ENCODE data around the gene CHI3L2. TPM values are rescaled to one million over a fixed set of nuclear protein-coding genes. Genes with fewer than 3 reads are reported as not detected.

The CHI3L2 gene
- total and polyA plus RNA-seq, 10 donors: 6.0 to 159 (median 30.5) TPM

DNA sequence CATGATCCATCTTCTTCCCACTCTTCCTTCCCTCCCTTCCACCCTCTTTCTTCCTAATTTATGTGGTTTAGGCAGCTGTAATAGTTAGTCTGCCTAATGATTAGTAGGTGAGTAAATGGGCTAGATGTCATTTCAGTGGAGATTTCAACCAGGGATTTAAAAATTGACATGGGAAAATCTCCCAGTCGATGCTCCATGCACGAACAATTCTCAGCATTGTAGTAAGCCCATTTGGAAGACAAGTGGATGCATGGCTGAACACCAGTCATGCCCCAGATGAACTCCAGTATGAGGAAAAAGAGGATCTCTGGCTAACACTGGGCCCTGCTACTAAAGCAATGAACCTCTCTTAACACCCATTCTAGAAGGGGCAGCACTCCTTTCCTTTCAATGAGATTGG, 25.3 kb downstream of the CHI3L2 start:
- H3K9me3 ChIP-seq: no peaks in the 10 kb centered on the region
- no peak for DNase-seq
- 90 to 96% (median 94%) methylated on average over 2 of the region's 2 CpGs for WGBS, 5 donors
- intact Hi-C loops (cut with DNase I; ENCODE audit: low total_unique reads): no loop called here
- H3K27me3 ChIP-seq (replicated peaks in 1 of 7): no peaks in the 10 kb centered on the region
- H3K4me3 ChIP-seq: no peak overlapping the region
- TF ChIP-seq POLR2AphosphoS5 (IDR thresholded peaks at IDR 0.05) (no peak), POLR2A (IDR thresholded peaks at IDR 0.05) (no peak), CTCF (IDR thresholded peaks at IDR 0.05 in 8 of 11, conservative IDR thresholded peaks at IDR 0.05 in 3 of 11) (no peak)
- peaks cover 0 to 3% (median 0%) of the 10 kb centered on the region in 6 donors for H3K4me1 ChIP-seq
- no peak overlapping the region for H3K27ac ChIP-seq
- H3K36me3 ChIP-seq: no peaks in the 10 kb centered on the region

GRCh38 chr1:111253876-111254275, 26.4 kb downstream of the CHI3L2 start:
- WGBS, 5 donors: 61 to 84% (median 79%) methylated on average over 1 of the region's 1 CpG
- TF ChIP-seq CTCF (IDR thresholded peaks at IDR 0.05 in 8 of 11, conservative IDR thresholded peaks at IDR 0.05 in 3 of 11): no peak
- TF ChIP-seq POLR2A (IDR thresholded peaks at IDR 0.05): no peak
- no peak for TF ChIP-seq POLR2AphosphoS5 (IDR thresholded peaks at IDR 0.05)
- no peaks in the 10 kb centered on the region for H3K27me3 ChIP-seq (replicated peaks in 1 of 7)
- no peaks in the 10 kb centered on the region for H3K36me3 ChIP-seq
- no peaks in the 10 kb centered on the region for H3K9me3 ChIP-seq
- H3K27ac ChIP-seq: no peak overlapping the region
- intact Hi-C loops (cut with DNase I; ENCODE audit: low total_unique reads): no loop called here
- no peak overlapping the region for H3K4me3 ChIP-seq
- peaks cover 0 to 3% (median 0%) of the 10 kb centered on the region in 6 donors for H3K4me1 ChIP-seq
- no peak for DNase-seq

GRCh38 chr1:111256988-111257658, 29.6 kb downstream of the CHI3L2 start:
- 83 to 90% (median 88%) methylated on average over 8 of the region's 8 CpGs for WGBS, 5 donors
- TF ChIP-seq POLR2AphosphoS5 (IDR thresholded peaks at IDR 0.05): no peak
- no peak for TF ChIP-seq CTCF (IDR thresholded peaks at IDR 0.05 in 8 of 11, conservative IDR thresholded peaks at IDR 0.05 in 3 of 11)
- no peak for TF ChIP-seq POLR2A (IDR thresholded peaks at IDR 0.05)
- no peak for DNase-seq

GRCh38 chr1:111267801-111268508, 40.4 kb downstream of the CHI3L2 start:
- no peak for DNase-seq
- H3K9me3 ChIP-seq: peaks cover 0 to 22% (median 5%) of the 10 kb centered on the region in 8 donors
- peaks cover 8 to 19% (median 16%) of the 10 kb centered on the region in 6 donors for H3K4me1 ChIP-seq
- TF ChIP-seq POLR2A (IDR thresholded peaks at IDR 0.05) (no peak), CTCF (IDR thresholded peaks at IDR 0.05 in 8 of 11, conservative IDR thresholded peaks at IDR 0.05 in 3 of 11) (no peak), POLR2AphosphoS5 (IDR thresholded peaks at IDR 0.05) (no peak)
- H3K36me3 ChIP-seq: no peaks in the 10 kb centered on the region
- intact Hi-C loops (cut with DNase I; ENCODE audit: low total_unique reads): no loop called here
- H3K27me3 ChIP-seq (replicated peaks in 1 of 7): peaks cover 4 to 37% (median 23%) of the 10 kb centered on the region in 7 donors
- 68 to 83% (median 76%) methylated on average over 4 of the region's 4 CpGs for WGBS, 5 donors
- H3K4me3 ChIP-seq: no peak overlapping the region
- H3K27ac ChIP-seq: no peak overlapping the region

More at GRCh38 chr1:111256988-111257658, 29.6 kb downstream of the CHI3L2 start:
- no peak overlapping the region for H3K27ac ChIP-seq
- H3K36me3 ChIP-seq: no peaks in the 10 kb centered on the region
- H3K27me3 ChIP-seq (replicated peaks in 1 of 7): no peaks in the 10 kb centered on the region
- H3K4me3 ChIP-seq: no peak overlapping the region
- H3K4me1 ChIP-seq: no peaks in the 10 kb centered on the region
- intact Hi-C loops (cut with DNase I; ENCODE audit: low total_unique reads): no loop called here
- H3K9me3 ChIP-seq: peaks cover 0 to 3% (median 0%) of the 10 kb centered on the region in 8 donors

Data from spleen (tissue), 11 donors.